Erythroblast (primary cell): ENCODE measurements around the gene HSP90AA1.

ENCODE experiments used
- GATA1 ChIP-seq: IDR thresholded peaks from 2 replicates; pipeline ENCODE4 v1.6.1; 2011; ENCODE audit warnings: low read depth, mild to moderate bottlenecking, control low read depth, low read length, moderate library complexity
- POLR2A ChIP-seq: IDR thresholded peaks from 2 replicates; pipeline ENCODE4 v1.6.1; 2011; ENCODE audit warnings: mild to moderate bottlenecking, low read length

DNA sequence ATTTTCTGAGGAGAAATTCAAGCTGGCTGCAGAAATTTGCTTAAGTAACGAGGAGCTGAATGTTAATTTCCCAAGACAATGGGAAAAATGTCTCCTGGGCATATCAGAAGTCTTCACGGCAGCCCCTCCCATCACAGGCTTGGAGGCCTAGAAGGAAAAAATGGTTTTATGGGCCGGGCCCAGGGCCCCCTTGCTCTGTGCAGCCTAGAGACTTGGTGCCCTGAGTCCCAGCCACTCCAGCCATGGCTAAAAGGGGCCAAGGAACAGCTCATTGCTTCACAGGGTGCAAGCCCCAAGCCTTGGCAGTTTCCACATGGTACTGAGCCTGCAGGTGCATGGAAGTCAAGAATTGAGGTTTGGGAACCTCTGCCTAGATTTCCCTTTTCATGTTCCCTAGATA is 24.3 kb upstream of the HSP90AA1 start:
- TF ChIP-seq POLR2A (no peak), GATA1 (no peak)
